ENCODE measurements around the gene PRLR.

The PRLR gene

GRCh38 chr5:35233121-35233520 is 2.8 kb upstream of the PRLR start:
- DNase-seq = no peak

DNA sequence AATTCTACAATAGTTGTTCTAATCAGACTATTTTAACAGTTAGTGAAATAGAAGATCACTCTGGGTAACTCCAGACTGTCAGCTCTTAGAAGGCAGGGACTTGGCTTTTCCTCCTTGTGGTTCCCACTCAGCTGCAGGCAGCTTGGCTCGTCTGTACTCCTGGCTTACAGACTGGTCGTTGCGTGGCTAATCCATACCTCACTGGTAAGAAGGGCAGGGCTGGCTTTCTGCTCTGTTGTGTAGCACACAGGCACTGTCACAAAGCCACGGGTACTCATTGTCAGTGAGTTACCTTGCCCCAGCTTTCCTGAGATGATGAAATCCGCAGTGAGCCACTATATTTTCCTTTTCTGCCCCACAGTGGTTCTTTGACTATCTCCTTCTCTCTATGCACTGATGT is 1.8 kb upstream of the PRLR start:
- no peak for DNase-seq

DNA sequence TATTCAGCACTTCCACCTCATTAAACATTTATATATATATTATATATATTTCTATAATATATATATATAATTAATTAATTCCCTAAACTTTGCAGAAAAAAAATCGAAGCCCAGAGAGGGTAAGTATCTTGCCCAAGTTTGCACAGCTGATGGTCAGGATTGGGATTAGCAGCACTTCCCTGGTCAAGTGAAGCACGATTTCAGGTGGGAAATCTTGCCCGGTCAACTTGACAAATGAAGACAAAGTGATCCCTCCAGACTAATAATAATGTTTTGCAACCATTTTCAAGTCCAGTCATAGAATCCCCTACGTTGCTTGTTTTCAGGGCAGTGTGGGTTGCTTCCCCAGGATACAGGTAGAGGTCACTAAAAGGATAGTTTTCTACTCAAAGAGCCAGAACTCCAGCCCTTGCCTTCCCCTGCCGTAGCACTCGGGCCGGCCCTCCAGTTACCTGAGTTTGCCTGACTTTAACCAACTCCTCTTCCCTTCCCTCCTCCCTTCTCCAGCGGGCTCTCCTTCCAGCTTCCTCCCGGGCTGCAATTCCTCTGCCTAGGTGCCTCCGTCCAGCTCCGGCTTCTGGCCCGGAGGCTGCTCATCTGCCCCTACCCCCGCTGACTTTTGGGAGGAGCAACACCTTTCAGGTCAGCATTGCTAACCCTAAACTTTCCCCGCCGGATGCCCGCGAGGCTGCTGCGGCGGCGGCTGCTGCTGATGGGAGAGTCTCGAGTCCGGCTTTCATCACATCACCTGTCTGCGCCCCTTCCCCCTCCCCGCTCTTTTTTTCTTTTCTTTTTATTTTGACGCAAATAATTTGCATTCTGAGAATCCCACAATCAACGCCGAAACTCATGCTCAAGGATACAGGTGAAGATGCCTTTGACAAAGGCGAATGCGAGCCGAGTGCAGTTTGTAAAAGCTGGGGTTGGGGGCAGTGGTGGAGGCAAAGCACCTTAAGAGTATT is 930 bp downstream of the PRLR start:
- DNase-seq = no peak

DNA sequence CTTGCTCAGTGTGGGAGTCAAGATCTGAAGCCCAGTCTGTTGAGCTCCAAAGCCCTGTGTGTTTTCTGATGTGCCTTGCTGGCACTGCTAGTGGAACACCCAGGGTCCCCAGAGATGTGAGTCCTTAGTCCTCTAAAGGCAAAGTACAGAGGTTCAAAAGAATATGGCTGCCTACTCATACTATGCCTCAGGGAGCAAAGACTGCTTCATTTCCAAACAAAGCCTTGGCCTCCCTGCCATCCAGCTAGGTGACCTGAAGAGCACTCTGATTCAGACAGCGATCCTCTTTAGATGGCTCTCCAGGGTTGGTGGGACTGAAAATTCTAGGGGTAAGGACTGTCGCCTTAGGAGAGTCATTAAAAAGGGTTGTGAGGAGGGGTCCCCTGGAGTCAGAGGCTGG is 2.0 kb downstream of the PRLR start:
- no peak for DNase-seq

- no peak for DNase-seq
Measured at GRCh38 chr5:35227720-35228119, 2.6 kb downstream of the PRLR start.

DNA sequence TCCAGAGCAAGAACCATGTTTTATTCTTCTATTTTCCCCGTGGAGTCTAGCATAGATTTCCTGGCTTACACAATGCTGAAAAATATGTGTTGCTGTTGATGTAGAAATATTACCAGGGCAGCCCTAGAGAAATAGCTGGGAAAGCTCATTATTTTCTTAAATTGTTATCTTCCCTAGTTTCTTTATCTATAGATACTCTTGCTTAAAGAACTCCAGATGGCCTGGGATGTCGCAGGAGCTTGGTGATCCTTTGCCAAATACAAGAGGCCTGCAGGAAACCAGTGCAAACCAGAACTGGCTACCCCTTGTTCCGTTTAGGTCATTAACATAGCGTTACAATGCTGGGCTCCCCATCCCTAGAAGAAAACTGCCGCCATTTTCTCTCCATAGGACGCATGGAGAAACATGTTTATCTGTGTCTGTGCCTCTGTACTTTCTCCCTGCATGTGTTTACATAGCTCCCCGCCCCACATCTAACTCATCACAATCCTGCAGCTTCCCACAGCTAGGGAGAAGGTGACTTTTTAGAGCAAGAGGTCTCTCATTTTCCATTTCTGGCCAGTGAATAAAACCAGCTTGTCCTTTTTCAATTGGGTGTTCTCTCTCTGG is 6.4 kb downstream of the PRLR start:
- DNase-seq = no peak

GRCh38 chr5:35220967-35221366 is 9.3 kb downstream of the PRLR start:
- DNase-seq = no peak

DNA sequence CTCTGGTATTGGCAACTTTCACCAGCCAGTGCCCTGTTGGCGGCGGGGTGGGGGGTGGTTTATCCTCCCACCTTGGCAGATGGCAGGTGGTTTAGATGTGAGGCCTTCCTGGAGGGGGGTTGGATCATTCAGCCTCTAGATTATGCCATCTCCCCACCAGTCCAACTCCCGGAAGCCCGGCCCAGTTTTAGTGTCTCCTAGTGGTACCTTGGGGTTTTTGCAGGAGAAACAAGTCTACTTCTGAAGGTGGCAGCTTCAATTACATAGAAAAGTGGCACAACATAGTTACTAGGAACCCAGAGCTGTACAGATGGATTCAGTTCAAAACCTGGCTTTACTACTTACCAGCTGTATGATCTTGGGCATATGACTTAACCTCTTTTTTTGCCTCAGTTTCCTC is 11.3 kb downstream of the PRLR start:
- DNase-seq = no peak

- DNase-seq = no peak
Measured at GRCh38 chr5:35214051-35214450, 16.2 kb downstream of the PRLR start.

GRCh38 chr5:35213608-35214007 is 16.7 kb downstream of the PRLR start:
- no peak for DNase-seq

GRCh38 chr5:35212122-35212982 is 17.9 kb downstream of the PRLR start:
- no peak for DNase-seq

- no peak for DNase-seq
Measured at GRCh38 chr5:35209862-35210261, 20.4 kb downstream of the PRLR start.

- no peak for DNase-seq
Measured at GRCh38 chr5:35205606-35206005, 24.7 kb downstream of the PRLR start.

DNA sequence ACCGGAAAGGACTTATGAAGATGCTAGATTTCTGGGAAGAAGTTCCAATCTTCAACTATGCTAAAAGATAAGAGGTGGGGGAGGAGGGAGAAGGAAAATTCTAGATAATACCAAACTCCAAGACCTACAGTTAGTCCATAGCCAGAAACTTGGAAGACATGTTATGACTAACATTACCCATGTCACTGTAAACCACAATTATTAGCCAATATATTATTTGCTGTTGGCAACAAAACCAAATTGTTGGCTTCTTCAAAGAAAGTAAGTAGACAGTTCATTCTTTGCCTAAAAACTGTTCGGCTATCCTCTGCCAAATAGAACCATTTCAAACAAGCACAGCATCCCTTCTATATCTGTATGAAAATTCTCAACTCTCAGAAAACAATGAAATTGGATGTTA is 25.1 kb downstream of the PRLR start:
- DNase-seq = no peak

DNA sequence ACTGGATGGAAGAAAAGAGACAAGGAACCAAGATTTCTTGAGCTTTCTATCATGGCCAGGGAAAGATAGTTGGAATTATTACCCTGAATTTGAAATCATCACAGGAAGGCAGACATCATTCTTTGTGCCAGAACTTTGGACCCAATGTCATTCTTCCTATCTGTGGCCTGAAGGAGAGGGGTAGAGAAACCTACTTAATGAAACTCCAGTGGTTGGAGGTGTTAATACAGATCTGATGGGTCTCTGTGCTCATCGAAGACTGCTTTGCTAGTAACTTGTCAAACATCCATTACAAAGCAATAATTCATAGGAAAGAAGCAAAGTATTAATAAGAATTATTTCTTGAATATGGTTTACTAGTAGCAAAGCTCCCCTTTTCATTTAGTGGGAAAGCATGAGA is 26.9 kb downstream of the PRLR start:
- no peak for DNase-seq

DNA sequence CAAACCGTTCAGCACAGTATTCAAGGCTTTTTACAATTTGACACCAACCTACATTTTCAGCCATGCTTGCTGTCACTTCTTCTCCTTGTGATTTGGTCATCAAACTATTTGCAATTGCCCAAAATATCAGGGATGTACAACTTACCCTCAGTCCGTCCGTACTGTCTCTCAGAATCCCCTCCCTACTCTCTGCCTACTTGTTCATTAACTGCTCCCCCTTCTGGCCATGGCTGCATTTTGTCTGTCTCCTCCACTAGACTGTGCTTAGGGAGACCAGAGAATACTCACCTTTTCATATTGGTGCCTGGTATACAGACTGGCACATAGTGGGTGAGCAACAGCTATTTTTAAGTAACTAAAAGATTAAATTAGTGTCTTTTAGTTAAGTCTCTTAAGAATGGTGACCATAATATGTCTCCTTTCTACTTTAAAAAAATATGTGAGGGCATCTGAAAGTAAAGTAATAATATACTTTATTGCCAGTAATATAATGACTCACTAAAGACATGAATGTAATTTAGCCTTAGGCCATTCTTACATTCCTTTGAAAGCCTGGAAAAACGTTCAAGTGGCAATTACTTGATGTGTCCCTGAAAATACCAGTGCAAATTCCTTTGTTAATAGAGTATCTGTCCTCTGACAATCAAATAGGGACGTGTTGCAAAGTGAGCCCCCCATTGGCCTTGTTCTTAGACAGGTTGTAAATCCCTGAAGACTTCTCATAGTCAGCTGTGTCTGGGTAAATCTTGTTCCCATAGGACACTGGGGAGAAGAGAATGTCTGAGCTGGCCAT is 27.8 kb downstream of the PRLR start:
- peak; percentile 11 for DNase-seq

DNA sequence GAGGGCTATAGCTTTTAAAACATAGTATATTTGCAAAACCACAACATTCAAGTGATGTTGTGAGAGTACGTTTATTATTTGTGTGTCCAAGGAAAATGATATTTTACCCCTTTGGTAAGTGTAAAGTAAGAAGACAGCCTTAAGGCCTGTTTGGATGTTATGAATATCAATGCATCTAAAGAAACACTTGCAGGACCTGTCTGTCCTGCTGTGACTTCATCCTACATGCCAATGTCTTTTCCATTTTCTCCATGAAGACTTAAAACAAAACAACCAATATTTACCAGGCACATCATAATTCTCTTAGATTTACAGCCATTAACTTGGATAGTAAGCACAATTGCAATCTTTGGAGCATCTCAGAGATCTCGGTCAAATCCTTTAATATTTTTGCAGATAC is 29.0 kb downstream of the PRLR start:
- DNase-seq = no peak

- no peak for DNase-seq
Measured at GRCh38 chr5:35199886-35200285, 30.4 kb downstream of the PRLR start.

DNA sequence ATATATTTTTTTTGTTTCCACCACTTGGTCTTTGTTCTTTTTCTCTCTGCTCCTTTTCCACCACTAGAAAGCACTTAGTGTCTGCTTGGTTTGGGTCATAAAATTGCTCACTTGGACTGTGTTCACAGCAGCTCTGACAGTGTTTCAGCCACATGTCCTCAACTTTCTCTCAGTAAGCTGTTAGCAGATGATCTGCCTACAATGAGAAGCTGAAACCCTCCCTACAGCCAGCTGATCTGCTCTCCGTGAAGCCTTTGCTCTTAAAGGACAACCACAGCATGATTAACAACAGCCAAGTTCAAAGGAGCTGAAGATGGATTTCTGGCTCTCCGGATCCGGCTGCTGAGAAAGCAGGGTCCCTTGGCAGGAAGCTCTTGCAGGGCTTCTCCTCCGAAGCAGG is 31.6 kb downstream of the PRLR start:
- DNase-seq = no peak

DNA sequence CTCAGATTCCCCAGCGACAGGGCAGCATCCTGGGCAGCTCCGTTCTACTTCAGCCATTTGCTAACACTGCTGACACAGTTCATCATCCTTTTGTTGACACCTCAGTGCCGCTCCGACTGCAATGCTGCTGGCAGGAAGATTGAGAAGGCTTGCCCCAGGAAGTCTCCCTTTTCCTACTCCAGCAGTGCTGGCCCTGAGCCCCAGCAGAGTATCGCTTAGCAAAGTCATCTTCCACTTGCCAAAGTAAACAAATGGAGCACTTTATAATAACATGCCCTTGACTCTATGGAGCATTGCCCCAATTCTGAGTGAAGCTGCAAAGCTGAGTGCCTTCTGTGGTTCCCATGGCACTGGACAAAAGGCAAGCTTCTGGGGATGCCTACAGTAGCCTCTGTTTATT is 32.2 kb downstream of the PRLR start:
- DNase-seq = no peak

DNA sequence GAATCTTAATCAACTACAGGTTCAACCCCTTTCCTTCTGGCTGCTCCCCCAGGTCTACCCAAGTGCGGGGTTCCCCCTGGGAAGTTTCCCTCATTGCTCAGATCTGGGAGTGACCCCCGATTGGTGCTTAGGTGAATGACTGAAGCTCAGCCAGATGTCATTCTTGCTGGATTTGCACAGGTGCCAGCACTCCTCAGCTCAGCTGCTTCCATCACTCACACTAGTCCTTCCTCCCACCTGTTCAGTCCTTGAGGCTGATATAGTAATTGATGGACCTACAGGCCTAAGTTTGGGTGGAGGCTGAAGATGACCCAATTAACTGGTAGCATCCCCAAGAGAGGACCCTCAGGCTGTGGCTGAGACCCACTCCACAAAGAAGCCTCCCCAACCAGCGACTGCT is 32.9 kb downstream of the PRLR start:
- DNase-seq = no peak

GRCh38 chr5:35195472-35195852 is 34.8 kb downstream of the PRLR start:
- no peak for DNase-seq

All from activated CD4-positive, alpha-beta T cell treated with anti-CD3 and anti-CD28 coated beads, Interleukin-2, amount 50 U/mL, for 1 hour (primary cell).